H1 (cell line): ENCODE results near the gene EML1. TPM values are rescaled to one million over a fixed set of nuclear protein-coding genes. Genes with fewer than 3 reads are reported as not detected.
A peak's percentile ranks its signal among the peaks of the same experiment; 100 is the strongest.

Experiments
- CTCF ChIA-PET: fragments of 300-600 bp; sonication (Branson Sonifier 250); formaldehyde crosslinking; loops from one replicate; lab custom pipeline; 2021; ENCODE audit not compliant: partially characterized antibody; lab: Charles Lee
- POLR2A ChIA-PET: fragments of 300-600 bp; sonication (Branson Sonifier 250); formaldehyde crosslinking; loops from one replicate; lab custom pipeline; 2021; ENCODE audit warnings: inconsistent platforms; ENCODE audit not compliant: partially characterized antibody; lab: Charles Lee
- DNase-seq, 2 experiments: peaks; one replicate each; pipeline versions ENCODE4 v3.0.0 to v3.0.0-alpha.2; 2010 to 2022; ENCODE audit warnings: low spot score in 2 of 2, low read depth in 1 of 2, mixed read lengths in 1 of 2
- FAIRE-seq: peaks from 2 replicates; lab custom pipeline; 2011; peaks lifted over from hg19 to GRCh38; lab: Jason Lieb, UNC
- H2AFZ ChIP-seq: 2 replicates; pipeline ENCODE4 v1.8.1; 2012; ENCODE audit warnings: low read length, inconsistent platforms
- H2AK5ac ChIP-seq: 2 replicates; pipeline ENCODE4 v1.6.1; 2013; ENCODE audit warnings: low read depth, low read length
- H2BK120ac ChIP-seq: replicated peaks from 2 replicates; pipeline ENCODE3; 2013; ENCODE audit warnings: low read depth, low read length, inconsistent platforms
- H2BK12ac ChIP-seq: 2 replicates; pipeline ENCODE4 v1.6.1; 2013; ENCODE audit warnings: low read depth, low read length
- H2BK15ac ChIP-seq: 2 replicates; pipeline ENCODE4 v1.6.1; 2013; ENCODE audit warnings: low read length
- H2BK20ac ChIP-seq: 2 replicates; pipeline ENCODE4 v1.6.1; 2013; ENCODE audit warnings: low read length
- H2BK5ac ChIP-seq: 2 replicates; pipeline ENCODE4 v1.6.1; 2013; ENCODE audit warnings: low read depth, low read length
- H3K14ac ChIP-seq: 2 replicates; pipeline ENCODE4 v1.6.1; 2013; ENCODE audit warnings: inconsistent platforms; ENCODE audit not compliant: insufficient read length
- H3K18ac ChIP-seq: 2 replicates; pipeline ENCODE4 v1.6.1; 2013; ENCODE audit warnings: low read length; ENCODE audit errors: extremely low read depth
- H3K23ac ChIP-seq: 2 replicates; pipeline ENCODE4 v1.6.1; 2013; ENCODE audit warnings: inconsistent platforms; ENCODE audit not compliant: insufficient read length
- H3K23me2 ChIP-seq: 2 replicates; pipeline ENCODE4 v1.6.1; 2013; ENCODE audit warnings: low read depth, low read length
- H3K27ac ChIP-seq: 2 replicates; pipeline ENCODE4 v1.6.1; 2011; ENCODE audit warnings: low read depth, low read length, inconsistent platforms
- H3K27me3 ChIP-seq, 4 experiments: replicated peaks in 1 of 4; 1 replicate in 1 of 4; 2 replicates in 3 of 4; pipeline versions ENCODE4 v1.6.1 to v1.8.1; 2011 to 2013; ENCODE audit warnings: low read length in 3 of 4, mild to moderate bottlenecking in 3 of 4, inconsistent platforms in 2 of 4, mixed read lengths in 2 of 4, moderate library complexity in 1 of 4; ENCODE audit not compliant: control insufficient read depth in 3 of 4, insufficient read depth in 3 of 4; ENCODE audit errors: extremely low read depth in 1 of 4
- H3K36me3 ChIP-seq, 4 experiments: 2 replicates each; pipeline versions ENCODE4 v1.6.1 to v1.8.1; 2011 to 2013; ENCODE audit warnings: mild to moderate bottlenecking in 4 of 4, low read length in 3 of 4, moderate library complexity in 2 of 4, control low read depth in 1 of 4, inconsistent platforms in 1 of 4; ENCODE audit not compliant: insufficient read depth in 4 of 4, control insufficient read depth in 2 of 4
- H3K4ac ChIP-seq: replicated peaks from 2 replicates; pipeline ENCODE3; 2013; ENCODE audit warnings: low read length, low read depth, mixed read lengths, inconsistent platforms; ENCODE audit not compliant: insufficient read length
- H3K4me1 ChIP-seq, 4 experiments: replicated peaks in 1 of 4; 1 replicate in 1 of 4; 2 replicates in 3 of 4; pipeline versions ENCODE4 v1.6.1 to v1.8.1; 2011 to 2013; ENCODE audit warnings: low read length in 3 of 4, inconsistent platforms in 2 of 4, mixed read lengths in 1 of 4; ENCODE audit not compliant: insufficient read depth in 4 of 4, control insufficient read depth in 3 of 4
- H3K4me2 ChIP-seq, 2 experiments: 2 replicates each; pipeline versions ENCODE4 v1.6.1 to v1.8.1; 2011 to 2013; ENCODE audit warnings: low read depth in 2 of 2, low read length in 2 of 2, control low read depth in 1 of 2, inconsistent platforms in 1 of 2, mild to moderate bottlenecking in 1 of 2; ENCODE audit not compliant: insufficient read depth in 1 of 2
- H3K4me3 ChIP-seq, 4 experiments: fragments of 200-600, 300-600 bp in 1 of 4; sonication (generic), shearing (Covaris generic), sonication (Bioruptor Twin) in 1 of 4; 2 replicates each; pipeline versions ENCODE4 v1.5.1 to v1.8.1; 2011 to 2016; ENCODE audit warnings: low read length in 4 of 4, low read depth in 3 of 4, control low read depth in 2 of 4, inconsistent platforms in 2 of 4, mild to moderate bottlenecking in 2 of 4, mixed read lengths in 1 of 4, moderate library complexity in 1 of 4; ENCODE audit not compliant: insufficient read depth in 2 of 4; ENCODE audit errors: extremely low read depth in 1 of 4
- H3K56ac ChIP-seq: replicated peaks from 2 replicates; pipeline ENCODE3; 2013; ENCODE audit warnings: low read depth, mild to moderate bottlenecking, mixed read lengths, low read length, inconsistent platforms; ENCODE audit not compliant: insufficient read length
- H3K79me1 ChIP-seq: 2 replicates; pipeline ENCODE4 v1.6.1; 2013; ENCODE audit warnings: low read depth, low read length, control low read depth
- H3K79me2 ChIP-seq, 2 experiments: 2 replicates each; pipeline versions ENCODE4 v1.6.1 to v1.8.1; 2012 to 2013; ENCODE audit warnings: low read length in 2 of 2, mild to moderate bottlenecking in 2 of 2, inconsistent platforms in 1 of 2; ENCODE audit not compliant: insufficient read depth in 2 of 2, control insufficient read depth in 1 of 2
- H3K9ac ChIP-seq, 4 experiments: replicated peaks in 1 of 4; 1 replicate in 1 of 4; 2 replicates in 3 of 4; pipeline versions ENCODE4 v1.6.1 to v1.8.1; 2011 to 2013; ENCODE audit warnings: low read depth in 3 of 4, low read length in 3 of 4, control low read depth in 2 of 4, mild to moderate bottlenecking in 2 of 4, moderate library complexity in 2 of 4, inconsistent platforms in 1 of 4; ENCODE audit errors: extremely low read depth in 1 of 4
- H3K9me3 ChIP-seq, 2 experiments: 2 replicates each; pipeline versions ENCODE4 v1.6.1 to v1.8.1; 2012 to 2013; ENCODE audit warnings: mild to moderate bottlenecking in 2 of 2, moderate library complexity in 2 of 2, control low read depth in 1 of 2, inconsistent platforms in 1 of 2, low read depth in 1 of 2, low read length in 1 of 2, mixed read lengths in 1 of 2; ENCODE audit not compliant: insufficient read depth in 2 of 2
- H4K20me1 ChIP-seq, 2 experiments: replicated peaks in 1 of 2; 2 replicates each; pipeline versions ENCODE3 to v1.8.1; 2011 to 2013; ENCODE audit warnings: inconsistent platforms in 2 of 2, low read length in 2 of 2, mild to moderate bottlenecking in 1 of 2; ENCODE audit not compliant: insufficient read depth in 2 of 2, control insufficient read depth in 1 of 2
- H4K5ac ChIP-seq: 2 replicates; pipeline ENCODE4 v1.6.1; 2013; ENCODE audit warnings: low read length, low read depth, mixed read lengths, inconsistent platforms; ENCODE audit not compliant: insufficient read length
- H4K8ac ChIP-seq: 2 replicates; pipeline ENCODE4 v1.8.0; 2013; ENCODE audit warnings: mild to moderate bottlenecking, moderate library complexity, low read length, inconsistent platforms; ENCODE audit not compliant: insufficient read depth; ENCODE audit errors: extremely low read depth
- H4K91ac ChIP-seq: replicated peaks from 2 replicates; pipeline ENCODE3; 2013; ENCODE audit warnings: low read length, mixed read lengths, inconsistent platforms; ENCODE audit not compliant: insufficient read length
- ASH2L ChIP-seq: fragments of 200-600, 300-600 bp; sonication (generic); IDR thresholded peaks from one replicate; pipeline ENCODE4 v1.7.1; 2017; ENCODE audit warnings: low read length
- BRCA1 ChIP-seq: IDR thresholded peaks from 2 replicates; pipeline ENCODE4 v1.6.1; 2012; ENCODE audit warnings: low read depth, low read length, improper control_type of control experiment
- CHD2 ChIP-seq: IDR thresholded peaks from 2 replicates; pipeline ENCODE4 v1.6.1; 2012; ENCODE audit warnings: low read length, improper control_type of control experiment
- CREB1 ChIP-seq: IDR thresholded peaks from 2 replicates; pipeline ENCODE4 v1.6.1; 2012; ENCODE audit warnings: inconsistent platforms
- EGR1 ChIP-seq: IDR thresholded peaks from 2 replicates; pipeline ENCODE4 v1.6.1; 2011; ENCODE audit warnings: low read depth, low read length, borderline replicate concordance
- NANOG ChIP-seq: IDR thresholded peaks from 2 replicates; pipeline ENCODE4 v1.6.1; 2011; ENCODE audit warnings: low read length, low read depth, mild to moderate bottlenecking, inconsistent platforms; ENCODE audit not compliant: insufficient read depth, poor library complexity, severe bottlenecking
- POLR2A ChIP-seq, 2 experiments: IDR thresholded peaks; 1 replicate in 1 of 2; 2 replicates in 1 of 2; pipeline ENCODE4 v1.6.1; 2011; ENCODE audit warnings: low read depth in 2 of 2, low read length in 2 of 2, mild to moderate bottlenecking in 2 of 2; ENCODE audit errors: control extremely low read depth in 1 of 2
- POLR2AphosphoS5 ChIP-seq: IDR thresholded peaks from 2 replicates; pipeline ENCODE4 v1.6.1; 2011; ENCODE audit warnings: low read depth, low read length
- RBBP5 ChIP-seq: IDR thresholded peaks from 2 replicates; pipeline ENCODE4 v1.7.1; 2012; ENCODE audit warnings: low read depth, mild to moderate bottlenecking, inconsistent platforms, low read length, moderate library complexity, borderline replicate concordance
- WGBS, 2 experiments: shearing (Covaris generic) in 1 of 2; methylation state at CpG; one replicate each; pipeline versions ENCODE4 v1.1.6 to v1.1.7; 2013 to 2015; ENCODE audit warnings: low lambda C conversion rate in 2 of 2, mixed read lengths in 2 of 2, inconsistent platforms in 1 of 2, low coverage in 1 of 2, missing lambda C conversion rate in 1 of 2; ENCODE audit not compliant: insufficient replicate concordance in 2 of 2, insufficient coverage in 1 of 2, insufficient read length in 1 of 2; ENCODE audit errors: extremely low coverage in 1 of 2, missing lambda C conversion rate in 1 of 2; 5-methylcytosine and 5-hydroxymethylcytosine counted together
- polyA plus RNA-seq, 7 experiments: library from polyadenylated mRNA; depleted of rRNA in 3 of 7; stranded (reverse) in 5 of 7; unstranded in 2 of 7; fragments of >200 nt in 5 of 7; fragments of 200-250 nt in 2 of 7; gene quantifications; 1 replicate in 5 of 7; 2 replicates in 1 of 7; 4 replicates in 1 of 7; pipeline versions ENCODE4 v1.2.1 to v1.2.3, GENCODE V29; 2011 to 2013; ENCODE audit warnings: missing spikeins in 2 of 7, mixed read lengths in 2 of 7
- total RNA-seq: library from RNA; stranded (reverse); fragmentation: NEBNext Ultra II Directional; extraction: Animal tissue kit (Norgen Biotek cat#: 25700); gene quantifications from 2 replicates; pipeline ENCODE4 v1.2.1, GENCODE V29; 2021
- TF ChIP-seq, protein P1 (sequence below): IDR thresholded peaks from 2 replicates; pipeline ENCODE4 v1.6.1; 2011; ENCODE audit warnings: low read depth, mild to moderate bottlenecking, low read length; ENCODE audit not compliant: insufficient read depth

EML1 gene
- total and polyA plus RNA-seq, 2 of the 8 experiments (the other 6 are each of a cell fraction or from before 2014, with no cell fraction given), result 11.1 to 24.7 TPM

DNA sequence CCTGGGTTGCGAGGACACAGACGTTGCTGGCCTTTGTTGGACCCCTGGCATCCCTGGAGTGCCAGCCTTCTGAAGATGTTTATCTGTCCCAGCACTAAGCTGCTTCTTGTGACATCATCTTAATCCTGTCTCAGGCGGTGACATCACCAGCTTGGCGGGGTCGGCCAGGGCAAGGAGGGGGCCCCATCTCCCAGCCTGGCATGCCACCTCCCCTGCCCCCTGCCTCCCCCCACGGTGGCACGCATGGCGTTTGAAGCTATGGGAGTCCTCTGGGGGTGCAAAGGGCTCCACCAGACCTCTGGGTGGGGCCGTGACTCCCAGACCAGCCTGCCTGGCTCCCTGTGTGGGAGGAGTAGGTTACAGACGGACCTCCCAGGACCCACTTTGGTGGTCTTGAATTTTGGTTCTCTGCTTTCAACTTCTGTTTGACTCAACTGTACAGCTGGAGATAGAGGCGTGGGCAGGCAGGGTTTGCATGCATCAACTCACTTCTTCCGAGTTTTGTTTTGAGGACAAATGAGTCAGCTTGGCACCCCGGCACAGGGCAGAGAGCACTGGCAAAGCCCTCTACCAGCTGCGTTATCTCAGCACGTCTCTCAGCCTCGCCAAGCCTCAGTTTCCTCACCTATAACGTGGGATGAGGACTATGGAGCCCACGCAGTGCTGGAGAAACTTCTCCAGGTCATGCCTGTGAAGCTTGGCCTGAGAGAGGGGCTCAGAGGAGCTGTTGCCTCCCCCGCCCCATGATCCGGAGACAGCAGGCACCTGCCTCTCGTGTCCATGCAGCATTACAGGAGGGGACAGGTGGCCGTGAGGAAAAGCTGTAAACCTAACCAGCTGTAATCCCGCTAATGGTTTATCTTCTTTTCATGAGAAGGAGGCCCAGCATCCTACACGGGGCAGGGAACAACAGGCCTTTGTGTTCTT is 38.8 kb upstream of the EML1 start:
- peak overlapping the region; percentile 13; the same call in 1 of the 2 replicates for H3K18ac ChIP-seq
- no peak overlapping the region for H3K4ac ChIP-seq
- H3K56ac ChIP-seq, result no peak overlapping the region
- H3K9me3 ChIP-seq, result no peaks in the 10 kb centered on the region
- 86% methylated on average over 21 of the region's 24 CpGs; no CpG with 5 or more reads in 1 of the 2 experiments for WGBS, 2 experiments
- H2BK20ac ChIP-seq, result no peak overlapping the region
- ChIA-PET CTCF (interaction anchor here (0.9 to 17.3 kb wide), 21 partner anchors 8 to 204 kb away, joined by 3 to 237 read pairs (median 5); no protein-coding TSS in a partner anchor), POLR2A (no interaction called here)
- H2AFZ ChIP-seq, result no peak overlapping the region
- no peak overlapping the region for H3K14ac ChIP-seq
- H4K20me1 ChIP-seq, result no peaks in the 10 kb centered on the region
- 0 out of 2 replicates have a peak overlapping the region, but pooled peaks have one; percentile 31 for H2BK15ac ChIP-seq
- no peak overlapping the region for H3K23ac ChIP-seq
- no peak overlapping the region for H3K4me2 ChIP-seq
- H2BK120ac ChIP-seq, result no peak overlapping the region
- H3K36me3 ChIP-seq, result no peaks in the 10 kb centered on the region
- H3K4me1 ChIP-seq, result peaks cover 0 to 16% (median 9%) of the 10 kb centered on the region in 4 experiments; a peak in 6 of 7 replicates
- no peak for FAIRE-seq
- no peak for TF ChIP-seq RBBP5
- TF ChIP-seq ASH2L, result no peak
- no peak for TF ChIP-seq EGR1
- TF ChIP-seq POLR2A (IDR thresholded peaks at IDR 0.05; ENCODE audit: control extremely low read depth in 1 of 2, low read depth in 2 of 2, low read length in 2 of 2), result no peak
- no peak for TF ChIP-seq NANOG
- TF ChIP-seq POLR2AphosphoS5, result no peak
- TF ChIP-seq CREB1, result no peak
- no peak for TF ChIP-seq BRCA1
- no peak for TF ChIP-seq CHD2
- TF ChIP-seq, protein P1, sequence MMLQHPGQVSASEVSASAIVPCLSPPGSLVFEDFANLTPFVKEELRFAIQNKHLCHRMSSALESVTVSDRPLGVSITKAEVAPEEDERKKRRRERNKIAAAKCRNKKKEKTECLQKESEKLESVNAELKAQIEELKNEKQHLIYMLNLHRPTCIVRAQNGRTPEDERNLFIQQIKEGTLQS, result no peak
- no peak overlapping the region for H3K4me3 ChIP-seq
- H4K5ac ChIP-seq, result no peak overlapping the region
- H4K91ac ChIP-seq, result no peak overlapping the region
- no peak overlapping the region; the same call in 1 of the 2 replicates for H4K8ac ChIP-seq
- no peaks in the 10 kb centered on the region for H3K27me3 ChIP-seq
- no peaks in the 10 kb centered on the region for H3K79me1 ChIP-seq
- no peak overlapping the region for H2BK5ac ChIP-seq
- H3K23me2 ChIP-seq, result no peaks in the 10 kb centered on the region
- H2BK12ac ChIP-seq, result peak overlapping the region; percentile 12; the same call in 1 of the 2 replicates
- no peaks in the 10 kb centered on the region for H3K79me2 ChIP-seq
- DNase-seq, result no peak
- H3K9ac ChIP-seq, result no peak overlapping the region
- H2AK5ac ChIP-seq, result peak overlapping the region; percentile 15; the same call in 1 of the 2 replicates
- H3K27ac ChIP-seq, result no peak overlapping the region
